GM19395 (cell line): ENCODE measurements around the gene HDAC3.
A peak's percentile ranks its signal among the peaks of the same experiment; 100 is the strongest.

Experiments used
- ATAC-seq: cut with Tn5 transposase; IDR thresholded peaks from one replicate; pipeline ENCODE4 v1.9.1; 2021; ENCODE audit warnings: mild to moderate bottlenecking, moderate library complexity; ENCODE audit not compliant: unreplicated experiment

Gene HDAC3

DNA sequence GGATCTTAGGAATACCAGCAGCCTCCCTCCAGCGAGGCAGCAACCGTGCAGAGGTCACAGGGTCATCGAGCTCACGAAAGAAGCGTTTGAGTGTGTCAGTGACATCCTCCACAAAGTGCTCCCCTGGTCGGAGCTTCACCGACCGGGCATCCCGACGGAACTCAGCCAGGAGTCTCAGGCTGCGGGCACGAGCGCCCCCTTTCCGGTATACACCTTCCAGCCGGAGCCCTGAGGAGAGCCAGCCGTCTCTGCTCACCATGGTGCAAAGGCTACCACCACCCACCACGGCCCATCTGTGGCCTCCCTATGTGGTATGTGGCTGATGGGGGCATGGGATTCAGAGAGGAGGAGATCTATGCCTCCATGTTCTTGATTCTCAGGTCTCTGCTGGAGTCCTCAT is 25.4 kb upstream of the HDAC3 start:
- ATAC-seq, result no peak

- ATAC-seq, result no peak
Observed at GRCh38 chr5:141657937-141658545, 21.4 kb upstream of the HDAC3 start.

GRCh38 chr5:141657404-141657803 is 20.8 kb upstream of the HDAC3 start:
- ATAC-seq, result no peak

- no peak for ATAC-seq
Observed at GRCh38 chr5:141656396-141656795, 19.7 kb upstream of the HDAC3 start.

GRCh38 chr5:141655020-141655419 is 18.4 kb upstream of the HDAC3 start:
- ATAC-seq, result no peak

GRCh38 chr5:141654298-141654697 is 17.6 kb upstream of the HDAC3 start:
- ATAC-seq, result no peak

GRCh38 chr5:141651728-141652105 is 15.1 kb upstream of the HDAC3 start:
- no peak for ATAC-seq

DNA sequence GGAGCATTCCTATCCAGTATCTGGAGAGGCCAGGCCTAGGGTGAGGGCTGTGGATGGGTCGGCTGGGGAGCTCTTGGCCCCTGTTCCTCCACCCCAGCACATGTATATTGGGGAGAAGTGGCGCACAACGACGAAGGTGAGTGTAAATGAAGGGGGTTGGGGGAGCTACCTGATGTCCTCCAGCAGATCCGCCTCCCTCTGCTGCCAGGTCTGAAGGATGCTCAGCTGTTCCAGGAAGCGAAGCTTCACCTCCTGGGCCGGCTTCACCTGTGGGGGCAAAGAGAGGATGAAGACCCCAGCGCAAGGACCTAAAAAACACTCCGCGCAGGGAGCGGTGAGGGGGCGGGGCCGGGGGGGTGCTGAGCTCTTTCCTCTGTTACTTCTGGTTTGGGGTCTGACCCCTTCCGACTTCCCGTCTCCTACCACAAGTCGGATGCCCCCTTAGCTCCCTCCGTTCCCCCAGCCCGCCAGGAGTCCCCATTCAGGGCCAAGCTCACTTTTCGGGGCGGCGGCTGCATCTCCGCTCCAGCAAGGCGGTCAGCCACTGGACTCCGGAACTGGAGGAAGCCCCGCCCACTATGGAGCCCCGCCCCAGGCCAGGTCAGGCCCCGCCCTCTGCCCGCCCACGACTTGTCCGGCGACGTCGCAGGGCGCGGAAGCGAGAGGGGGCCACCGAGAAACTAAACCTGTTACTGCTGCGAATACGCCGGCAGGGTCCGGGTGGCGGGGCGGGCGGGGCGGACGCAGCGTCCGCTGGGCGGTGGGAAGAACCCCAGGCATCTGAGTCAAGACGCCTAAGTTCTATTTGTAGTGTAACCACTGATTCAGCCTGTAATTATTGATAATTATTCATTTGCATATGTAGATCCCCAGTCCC is 14.4 kb upstream of the HDAC3 start, which contains the start of gene FCHSD1:
Gene FCHSD1 (minus strand): TSS at position 568 of the 877 bp plus-strand sequence. CDS start 50 bp downstream, at position 518.
- peak; percentile 95 for ATAC-seq

DNA sequence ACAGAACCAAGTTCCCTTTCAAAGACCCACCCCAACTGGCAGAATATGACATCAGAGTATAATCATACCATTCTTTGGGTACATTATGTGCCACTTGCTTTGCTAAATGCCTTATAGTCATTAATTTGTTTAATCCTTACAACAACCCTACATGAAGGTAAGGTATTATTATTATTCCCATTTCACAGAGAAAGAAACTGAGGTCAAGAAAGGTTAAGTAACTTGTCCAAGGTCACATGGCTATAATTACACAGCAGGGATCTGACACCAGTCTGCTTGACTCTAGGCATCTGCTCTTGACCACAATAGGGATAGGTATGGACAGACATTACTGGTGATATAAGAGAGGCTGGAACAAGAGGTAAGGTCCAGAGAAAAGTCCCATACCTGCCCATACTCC is 13.3 kb upstream of the HDAC3 start:
- no peak for ATAC-seq

DNA sequence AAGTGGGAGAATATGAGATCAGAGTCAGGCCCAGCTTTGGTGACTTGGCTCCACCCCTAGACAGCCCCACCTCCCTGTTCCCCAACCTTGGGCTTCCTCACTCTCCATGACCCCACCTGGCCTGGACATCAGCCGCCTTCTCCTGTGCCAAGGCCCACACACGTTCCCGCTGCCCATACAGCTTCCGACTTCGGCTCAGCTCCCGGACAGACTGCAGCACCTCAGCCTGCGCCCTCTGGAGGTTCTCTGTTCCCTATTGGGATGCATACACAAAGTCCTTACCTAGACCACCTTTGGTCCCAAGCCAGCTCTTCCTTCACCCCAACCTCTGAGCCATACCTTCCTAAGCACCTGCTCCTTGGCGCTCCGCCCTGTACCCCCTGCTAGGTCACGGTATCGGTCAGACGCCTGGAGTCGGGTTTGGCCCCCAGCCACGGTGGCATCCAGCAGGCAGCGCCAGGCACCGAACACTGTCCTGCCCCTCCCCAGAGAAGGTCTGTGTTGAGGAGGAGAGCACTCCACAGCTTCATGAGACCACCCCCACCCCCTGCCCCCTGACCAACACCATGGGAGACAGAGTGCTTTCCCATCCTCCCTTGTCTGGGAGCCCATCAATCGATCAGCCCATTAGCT is 12.5 kb upstream of the HDAC3 start:
- ATAC-seq, result no peak

DNA sequence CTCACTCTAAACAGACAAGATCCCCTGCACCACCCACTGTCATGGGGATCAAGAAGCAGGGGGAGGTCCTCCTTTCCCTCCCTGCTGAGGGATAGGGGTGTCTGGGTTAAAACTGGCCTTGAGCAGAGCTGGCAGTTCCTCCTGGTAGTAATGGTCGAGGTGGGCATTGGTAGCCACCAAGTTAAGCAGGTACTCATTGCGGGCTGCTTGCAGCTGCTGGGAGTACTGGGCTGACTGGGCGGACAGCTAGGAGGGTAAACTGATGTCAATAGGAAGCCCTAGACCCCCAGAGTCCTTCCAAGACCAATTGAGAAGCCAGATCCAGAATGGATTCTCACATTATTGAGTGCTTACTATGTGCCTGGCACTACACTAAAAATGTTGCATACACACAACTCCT is 11.2 kb upstream of the HDAC3 start:
- no peak for ATAC-seq

GRCh38 chr5:141647242-141647641 is 10.6 kb upstream of the HDAC3 start:
- no peak for ATAC-seq

DNA sequence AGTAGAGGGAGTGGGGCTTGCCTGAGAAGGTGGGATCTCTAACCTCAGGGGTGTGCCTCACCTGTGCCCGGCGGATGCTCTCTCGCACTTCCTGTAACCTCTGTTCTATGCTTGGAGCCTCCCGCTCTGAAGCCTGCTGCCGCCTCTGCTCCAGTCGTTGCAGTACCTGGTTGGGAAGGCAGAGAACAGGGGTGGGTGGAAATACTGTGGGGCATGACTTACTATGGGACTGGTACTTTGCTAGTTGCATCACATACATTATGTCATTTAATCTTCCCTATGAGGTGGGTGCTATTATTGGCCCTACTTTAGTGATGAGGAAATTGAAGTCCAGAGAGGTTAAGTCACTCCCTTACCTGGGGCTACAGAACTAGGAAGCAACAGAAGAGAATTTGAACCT is 9.4 kb upstream of the HDAC3 start:
- ATAC-seq, result no peak

- peak; percentile 62 for ATAC-seq
Observed at GRCh38 chr5:141641634-141642267, 5.1 kb upstream of the HDAC3 start.

DNA sequence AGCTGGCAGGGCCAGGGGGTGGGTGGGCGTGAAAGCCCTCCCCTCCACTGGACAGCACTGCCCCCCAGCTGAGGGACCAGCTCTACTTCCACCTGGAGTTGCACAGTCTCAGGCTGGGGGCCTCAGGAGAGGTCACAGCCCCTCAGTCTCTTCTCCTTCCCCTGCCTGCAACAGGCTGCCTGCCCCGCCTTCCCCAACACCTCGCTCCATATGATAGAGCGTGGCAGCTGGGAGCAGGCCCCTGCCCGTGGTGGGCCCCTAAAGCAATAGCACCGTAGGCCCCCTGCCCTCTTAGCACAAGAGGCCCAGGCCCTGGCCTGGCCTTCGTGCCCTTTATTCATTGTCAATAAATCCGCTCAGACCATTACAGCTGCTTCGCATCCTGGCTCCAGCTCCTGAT is 4.0 kb upstream of the HDAC3 start:
- ATAC-seq, result no peak

GRCh38 chr5:141640051-141640415 is 3.4 kb upstream of the HDAC3 start:
- ATAC-seq, result no peak

DNA sequence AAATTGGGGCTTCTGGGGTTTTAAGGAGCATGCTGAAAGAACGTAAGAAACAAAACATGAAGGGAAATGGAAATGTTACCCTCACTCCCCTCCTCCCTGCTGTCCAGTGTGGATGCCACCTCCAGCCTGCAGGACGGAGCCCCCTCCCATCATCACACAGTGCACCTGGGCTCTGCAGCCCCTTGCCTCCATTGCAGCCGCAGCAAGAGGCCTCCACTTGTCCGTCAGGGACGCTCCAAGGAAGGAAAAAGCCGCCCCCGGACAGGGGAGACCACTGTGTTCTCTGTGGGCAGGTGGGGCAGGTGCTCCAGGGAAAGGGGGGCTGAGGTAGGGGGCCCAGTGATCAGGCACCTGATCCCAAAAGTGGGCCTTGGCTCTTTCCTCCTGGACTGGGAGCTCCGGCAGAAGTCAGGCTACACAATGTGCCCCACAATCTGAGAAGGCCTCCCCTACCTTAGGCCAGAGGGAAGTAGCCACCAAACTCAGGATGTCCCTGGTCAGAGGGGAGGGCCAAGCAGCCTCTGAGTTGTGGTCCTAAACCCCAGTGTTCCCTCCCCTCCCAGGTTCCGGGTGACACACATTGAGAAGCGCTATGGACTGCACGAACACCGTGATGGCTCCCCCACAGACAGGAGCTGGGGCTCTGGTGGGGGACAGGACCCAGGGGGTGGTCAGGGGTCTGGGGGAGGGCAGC is 2.9 kb upstream of the HDAC3 start:
- ATAC-seq, result no peak

DNA sequence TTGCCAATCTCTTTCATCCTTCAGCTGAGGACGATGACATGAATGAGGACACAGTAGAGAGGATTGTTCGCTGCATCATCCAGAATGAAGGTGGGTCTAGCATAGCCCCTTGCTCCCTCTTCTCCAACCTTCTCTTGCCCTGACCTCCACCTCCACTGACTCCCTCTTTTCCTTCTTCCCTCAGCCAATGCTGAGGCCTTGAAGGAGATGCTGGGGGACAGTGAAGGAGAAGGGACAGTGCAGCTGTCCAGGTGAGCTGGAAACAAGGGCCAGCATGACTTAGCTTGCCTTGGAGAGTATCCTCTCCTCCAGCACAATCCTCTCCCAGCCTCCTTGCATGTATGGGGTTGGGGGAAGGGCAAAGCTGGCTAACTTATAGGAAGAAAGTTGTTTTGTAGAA is 2.1 kb upstream of the HDAC3 start:
- no peak for ATAC-seq

- ATAC-seq, result peak; percentile 32
Observed at GRCh38 chr5:141637767-141638419, 1.2 kb upstream of the HDAC3 start.

DNA sequence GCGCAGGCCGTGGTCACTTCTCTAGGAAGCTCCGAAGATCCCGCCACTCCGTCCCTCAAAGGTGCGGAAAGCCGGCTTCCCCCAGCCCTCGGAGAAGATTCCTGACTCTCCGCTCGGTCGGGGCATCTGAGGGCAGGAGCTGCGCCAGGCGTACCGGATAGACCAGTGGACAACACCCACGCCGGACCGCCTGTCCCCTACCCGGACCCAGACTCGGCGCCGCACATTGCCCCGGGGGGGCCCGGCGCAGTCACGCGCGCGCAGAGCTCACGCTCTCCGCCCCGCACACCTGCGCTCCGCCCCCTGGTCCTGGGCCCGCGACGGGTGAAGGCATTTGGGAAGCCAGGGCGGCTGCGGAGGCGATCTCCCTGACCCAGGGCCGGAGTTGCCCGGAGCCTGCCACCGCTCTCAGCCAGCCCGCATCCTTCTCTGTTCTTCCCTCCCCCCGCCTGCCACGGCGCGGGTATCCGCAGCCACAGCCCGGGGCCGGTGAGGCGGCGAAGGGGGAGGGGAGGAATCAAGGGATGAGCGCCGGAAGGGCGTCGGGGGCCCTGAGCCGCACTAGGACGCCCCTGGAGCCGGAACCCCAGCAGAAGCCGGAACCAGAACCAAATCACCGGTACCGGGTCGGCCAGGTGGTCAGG is 596 bp upstream of the HDAC3 start:
- ATAC-seq, result peak; percentile 31
